Activated T-helper 9 cell treated with anti-CD3 and anti-CD28 coated beads, Interleukin-2, amount 50 U/mL, for 16 hours (primary cell): Measurements from ENCODE around the gene TSPAN5.

Experiments used
- DNase-seq: peaks from one replicate; pipeline ENCODE4 v3.0.0-alpha.2; 2020; ENCODE audit warnings: low read depth

TSPAN5 gene

DNA sequence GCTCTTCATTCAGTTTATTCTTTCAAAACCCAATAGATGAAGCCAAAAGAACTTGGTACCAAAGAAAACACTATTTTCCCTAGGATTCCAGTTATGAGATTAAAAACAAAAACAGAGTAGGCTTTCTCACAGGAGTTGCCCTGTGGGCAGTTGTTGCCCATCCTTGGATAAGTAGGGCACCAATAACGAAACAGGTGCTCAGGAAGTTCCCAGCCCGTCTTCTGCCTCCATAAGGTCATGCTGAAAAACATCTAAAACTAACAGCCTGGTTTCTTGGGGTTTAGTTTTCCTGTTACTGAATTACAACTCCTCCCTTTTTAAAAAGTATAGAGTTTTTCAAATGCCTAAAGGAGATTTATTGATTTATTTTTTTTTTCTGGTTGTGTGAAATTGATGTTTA, 14.7 kb downstream of the TSPAN5 start:
- no peak for DNase-seq

DNA sequence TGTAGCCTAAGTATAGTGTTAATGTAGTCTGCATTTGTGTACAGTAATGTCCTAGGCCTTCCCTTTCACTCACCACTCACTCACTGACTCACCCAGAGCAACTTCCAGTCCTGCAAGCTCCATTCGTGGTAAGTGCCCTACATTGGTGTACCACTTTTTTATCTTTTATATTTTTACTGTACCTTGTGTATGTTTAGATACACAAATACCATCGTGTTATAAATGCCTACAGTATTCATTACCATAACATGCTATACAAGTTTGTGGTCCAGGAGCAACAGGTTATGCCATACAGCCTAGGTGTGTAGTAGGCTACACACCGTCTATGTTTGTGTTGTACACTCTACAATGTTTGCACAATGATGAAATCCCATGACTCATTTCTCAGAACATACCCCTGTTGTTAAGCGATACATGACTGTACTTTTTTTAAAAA, 15.4 kb downstream of the TSPAN5 start:
- DNase-seq = no peak

DNA sequence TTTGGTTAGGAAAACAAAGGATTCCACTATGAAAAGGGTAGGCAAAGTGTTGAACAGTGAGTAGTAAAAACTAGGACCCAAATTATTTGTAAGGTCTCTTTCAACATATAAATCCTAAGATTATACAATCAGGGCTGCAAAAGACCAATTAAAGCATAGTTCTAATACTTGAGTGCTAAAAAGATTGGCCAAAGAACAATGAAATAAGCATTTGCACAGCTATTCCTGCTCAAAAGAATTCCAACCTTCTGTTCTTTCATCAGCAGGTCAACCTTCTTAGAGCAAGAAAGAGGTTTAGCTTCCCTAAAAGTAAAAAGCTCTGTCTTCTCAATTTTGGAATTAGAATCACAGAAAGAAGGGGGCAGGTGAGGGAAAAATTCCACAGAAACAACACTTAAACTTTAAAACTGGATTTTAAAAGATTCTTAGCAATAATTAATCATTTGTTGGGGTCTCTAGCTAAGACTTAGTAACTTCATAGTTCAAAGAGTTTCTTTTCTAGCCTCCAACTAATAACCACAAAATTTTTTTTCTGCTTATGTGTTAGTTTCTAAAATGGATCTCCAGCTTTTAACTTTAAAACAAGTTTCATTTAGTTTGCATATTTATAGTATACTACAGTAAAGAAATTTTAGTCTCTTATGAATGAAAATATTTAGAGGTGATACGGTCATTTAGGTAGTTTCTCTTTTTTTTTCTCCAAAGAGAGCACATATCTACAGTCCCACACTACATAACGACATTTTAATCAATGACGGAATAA, 16.3 kb downstream of the TSPAN5 start:
- DNase-seq = no peak

DNA sequence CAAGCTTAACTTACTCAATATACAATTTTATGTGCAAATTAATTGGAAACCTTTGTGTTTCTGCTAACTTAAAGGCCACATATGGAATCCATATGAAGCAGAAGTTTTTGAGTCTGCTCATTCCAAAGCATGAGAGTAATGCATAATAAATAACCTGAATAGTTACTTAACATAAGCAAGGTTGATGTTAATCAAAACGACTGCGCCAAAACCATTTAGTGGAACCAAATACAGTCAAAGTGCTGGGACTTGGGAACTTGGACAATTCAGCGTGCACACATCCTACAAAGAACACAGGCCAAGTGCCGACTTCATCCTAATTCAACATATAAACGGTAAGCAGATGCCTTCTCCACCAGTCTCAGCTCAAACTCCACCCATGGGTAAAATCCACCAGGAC, 17.0 kb downstream of the TSPAN5 start:
- DNase-seq = no peak

DNA sequence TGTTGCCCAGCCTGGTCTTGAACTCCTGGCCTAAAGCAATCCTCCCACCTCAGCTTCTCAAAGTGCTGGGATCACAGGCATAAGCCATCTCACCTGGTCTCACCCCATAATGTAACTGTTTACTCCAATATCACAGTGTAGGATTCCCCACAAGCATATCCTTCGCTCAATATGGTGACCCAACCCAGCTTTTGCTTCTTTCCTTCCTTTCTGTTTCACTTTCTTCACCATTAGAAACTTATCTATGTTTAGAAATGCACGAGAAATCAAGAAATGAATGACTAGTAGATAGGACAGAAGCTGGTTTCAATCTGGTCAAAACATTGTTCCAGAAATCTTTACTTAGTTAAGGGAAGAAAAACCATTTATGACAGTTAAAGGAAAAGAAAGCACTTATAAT, 18.9 kb downstream of the TSPAN5 start:
- DNase-seq = no peak

DNA sequence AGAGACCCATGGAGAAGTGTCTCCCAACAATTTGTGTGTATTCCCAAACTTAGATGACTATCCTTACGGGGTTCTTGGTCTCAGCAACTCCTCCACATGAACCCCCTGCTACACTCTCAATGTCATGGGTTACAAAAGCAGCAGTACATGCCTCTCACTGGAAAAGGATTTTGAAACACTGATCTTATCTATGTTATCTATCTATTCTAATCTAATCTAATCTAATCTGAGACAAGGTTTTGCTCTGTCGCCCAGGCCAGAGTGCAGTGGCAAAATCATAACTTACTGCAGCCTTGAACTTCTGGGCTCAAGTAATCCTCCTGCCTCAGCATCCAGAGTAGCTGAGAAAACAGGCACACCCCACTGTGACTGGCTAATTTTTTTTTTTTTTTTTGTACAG, 19.3 kb downstream of the TSPAN5 start:
- no peak for DNase-seq

DNA sequence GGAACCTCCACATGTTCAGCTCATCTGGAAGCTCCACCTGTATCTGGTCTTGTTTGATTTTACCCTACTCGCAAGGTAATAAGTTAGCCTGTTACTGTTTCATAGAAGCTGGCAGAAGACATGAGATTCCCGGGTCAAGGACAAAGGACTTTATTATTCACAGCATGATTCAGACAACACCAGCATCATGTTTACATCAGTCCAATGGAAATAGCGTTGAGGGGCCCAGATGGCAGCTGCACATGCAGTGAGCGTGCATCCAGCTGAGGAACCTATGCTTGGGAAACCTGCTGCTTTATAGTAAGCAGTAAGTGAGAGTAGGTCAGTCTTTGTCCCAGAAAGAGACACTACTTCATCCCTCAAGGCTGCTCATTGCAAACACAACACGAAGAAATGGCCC, 19.8 kb downstream of the TSPAN5 start:
- DNase-seq = no peak

DNA sequence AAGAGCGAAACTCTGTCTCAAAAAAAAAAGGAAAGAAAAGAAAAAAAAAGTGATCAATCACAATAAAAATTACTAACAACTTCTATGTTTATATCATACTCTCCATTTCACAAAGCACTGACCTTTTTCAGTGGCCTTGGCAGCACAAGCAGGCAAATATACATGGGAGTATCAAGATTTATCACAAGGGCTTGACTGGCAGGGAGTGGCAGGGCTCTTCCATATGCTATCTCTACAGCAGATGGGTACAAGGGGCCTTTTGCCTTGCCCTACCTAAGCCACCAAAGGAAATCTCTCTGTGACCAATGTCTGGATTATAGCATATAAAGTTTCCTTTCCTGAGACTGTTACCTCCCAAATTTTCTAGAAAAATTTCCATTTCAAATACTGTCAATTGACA, 24.4 kb downstream of the TSPAN5 start:
- DNase-seq = no peak

DNA sequence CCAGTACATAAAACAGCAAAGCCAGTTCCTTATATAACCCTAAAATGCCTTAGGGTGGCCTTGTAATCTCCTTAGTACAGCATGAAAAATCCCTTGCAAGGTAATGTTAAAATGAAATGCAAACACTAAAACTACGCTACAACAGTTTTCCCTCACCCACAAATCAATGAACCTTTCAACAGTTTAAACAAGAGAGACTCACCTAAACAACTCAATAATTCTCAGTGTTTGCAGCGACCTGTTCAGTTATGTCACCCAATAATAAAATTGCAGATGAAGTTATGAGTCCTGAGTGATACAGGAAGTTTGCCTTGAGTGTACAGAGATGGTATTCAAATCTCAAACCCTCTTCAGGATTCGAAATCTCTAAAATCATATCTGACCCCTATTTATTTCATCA, 25.3 kb downstream of the TSPAN5 start:
- no peak for DNase-seq

DNA sequence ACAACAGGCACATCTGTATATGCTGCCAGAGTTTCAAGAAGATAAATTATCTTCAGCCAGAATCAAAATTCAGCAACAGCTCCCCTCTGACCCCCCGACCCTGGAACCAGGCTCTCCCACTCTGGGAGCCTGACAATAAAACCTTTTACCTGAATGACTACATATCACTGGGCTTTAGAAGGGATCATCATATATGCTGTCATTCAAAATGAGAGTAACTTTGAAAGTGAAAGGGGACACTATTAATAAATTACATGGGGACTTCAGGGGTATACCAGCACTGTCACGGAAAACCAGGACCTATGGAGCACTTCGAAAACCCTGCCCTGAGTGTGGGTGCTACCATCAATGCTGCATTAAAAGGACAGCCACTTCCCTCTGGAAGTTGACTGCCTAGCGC, 26.2 kb downstream of the TSPAN5 start:
- DNase-seq = no peak

DNA sequence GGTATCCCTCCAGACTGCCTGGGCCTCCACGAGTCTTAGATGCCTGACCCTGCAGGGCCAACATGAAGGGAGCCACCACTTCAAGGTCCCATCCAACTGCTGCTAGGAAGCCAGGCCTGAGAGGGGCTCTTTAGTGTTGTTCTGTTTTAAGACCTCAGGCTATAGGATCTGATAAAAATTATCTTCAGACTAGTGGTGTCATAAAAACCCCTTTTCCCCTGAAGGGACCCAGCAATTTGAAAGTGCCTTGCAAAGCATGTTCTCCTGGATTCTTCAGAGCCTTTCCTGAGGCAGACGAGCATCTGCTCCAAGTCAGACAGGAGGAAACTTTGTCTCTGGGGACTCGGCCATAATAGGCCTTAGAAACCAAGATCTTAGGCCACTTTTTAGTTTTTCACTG, 26.9 kb downstream of the TSPAN5 start:
- no peak for DNase-seq

DNA sequence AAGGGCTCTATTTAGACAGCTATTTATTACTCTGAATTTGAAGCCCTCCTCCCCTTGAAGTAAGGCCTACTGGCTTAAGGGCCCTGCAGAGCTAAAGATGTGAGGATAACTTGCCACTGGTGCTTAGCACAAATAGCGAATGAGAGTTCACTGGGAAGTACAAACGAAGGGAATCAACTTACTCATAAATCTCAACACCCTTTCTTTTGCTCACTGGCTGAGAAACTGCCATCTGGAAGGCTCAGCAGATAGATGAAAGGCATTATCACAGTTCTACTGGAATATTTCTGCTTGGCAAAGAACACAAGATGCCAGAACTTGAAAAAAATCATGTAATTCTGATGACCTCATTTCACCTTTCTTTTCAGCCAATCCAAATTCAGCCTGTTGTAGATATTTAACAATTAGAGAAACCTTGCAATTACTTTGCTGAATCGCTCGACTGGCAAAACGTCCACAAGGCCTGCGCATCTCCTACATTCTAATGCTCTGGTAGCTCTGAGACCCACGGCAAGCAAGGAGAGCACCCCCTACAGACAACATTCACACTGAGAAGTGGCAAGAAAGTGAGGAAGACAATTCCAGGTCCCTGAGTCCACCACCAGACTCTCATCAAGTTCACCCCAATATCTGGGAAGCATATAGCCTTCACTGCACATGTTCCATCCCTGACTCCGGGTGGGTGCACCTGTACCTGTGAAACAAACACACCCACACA, 27.5 kb downstream of the TSPAN5 start:
- DNase-seq = no peak

DNA sequence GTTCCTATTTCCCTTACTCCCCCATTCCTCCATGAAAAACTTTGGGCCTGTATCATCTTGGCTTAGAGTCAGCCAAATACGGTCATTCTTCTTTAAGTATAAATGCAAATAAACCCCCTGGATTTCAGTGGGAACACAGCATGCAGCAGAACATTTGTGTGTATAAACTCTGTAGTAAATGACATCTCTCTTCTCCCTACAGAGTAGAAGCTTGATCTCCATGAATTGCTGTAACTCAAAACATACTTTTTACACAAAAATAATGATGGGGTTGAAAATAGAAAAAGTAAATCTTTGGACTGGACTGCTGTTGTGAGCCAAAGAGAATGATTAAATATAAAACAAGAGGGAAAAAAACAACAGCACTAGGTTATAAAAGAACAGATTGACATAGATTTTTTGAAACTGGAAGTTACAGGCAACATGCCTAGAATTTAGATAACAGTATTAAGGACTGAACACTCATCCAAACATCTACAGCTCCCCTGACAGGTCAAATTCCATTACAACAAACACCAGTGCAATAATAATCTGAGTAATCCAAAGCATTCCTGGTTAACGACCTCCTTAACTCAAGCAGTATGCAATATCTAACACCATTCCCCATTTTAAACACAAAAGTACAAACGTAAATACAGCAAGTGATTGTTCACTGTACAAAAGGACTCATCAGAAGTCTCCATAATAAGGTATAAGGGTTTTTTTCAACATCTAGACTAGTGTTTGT, 30.7 kb downstream of the TSPAN5 start:
- no peak for DNase-seq

DNA sequence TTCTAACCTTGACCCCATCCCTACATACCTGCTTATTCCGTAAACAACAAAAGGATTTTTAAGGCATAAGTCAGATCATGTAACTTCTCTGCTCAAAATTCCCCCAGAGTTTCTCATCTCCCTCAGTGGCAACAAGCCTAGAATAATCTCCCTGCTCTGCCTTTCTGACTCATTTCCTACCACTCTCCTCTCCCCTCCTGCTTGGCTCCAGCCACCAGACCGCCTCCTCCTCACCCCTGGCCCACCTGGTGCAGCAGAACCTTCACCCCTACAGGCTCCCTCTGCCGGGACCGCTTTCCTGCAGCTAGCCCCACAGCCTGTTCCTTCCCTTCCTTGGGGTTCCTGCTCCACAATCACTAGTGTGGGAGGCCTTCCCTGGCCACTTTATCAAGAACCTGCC, 32.1 kb downstream of the TSPAN5 start:
- DNase-seq = no peak

DNA sequence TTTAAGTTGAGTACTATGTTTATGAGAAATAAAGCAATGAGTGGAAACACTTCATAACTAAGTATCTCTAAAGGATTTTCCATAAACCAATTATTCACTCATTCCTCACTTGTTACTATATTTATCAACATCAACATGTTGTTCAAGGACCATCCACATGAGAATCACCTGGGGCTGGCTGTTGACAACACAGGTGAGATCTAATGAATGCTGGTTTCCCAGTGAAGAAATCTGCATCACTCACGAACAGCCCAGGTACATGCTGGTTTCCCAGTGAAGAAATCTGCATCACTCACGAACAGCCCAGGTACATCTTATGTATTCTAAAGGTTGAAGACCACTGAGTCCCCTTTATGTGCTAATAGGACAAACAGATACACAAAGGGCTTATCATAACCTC, 32.5 kb downstream of the TSPAN5 start:
- DNase-seq = no peak

DNA sequence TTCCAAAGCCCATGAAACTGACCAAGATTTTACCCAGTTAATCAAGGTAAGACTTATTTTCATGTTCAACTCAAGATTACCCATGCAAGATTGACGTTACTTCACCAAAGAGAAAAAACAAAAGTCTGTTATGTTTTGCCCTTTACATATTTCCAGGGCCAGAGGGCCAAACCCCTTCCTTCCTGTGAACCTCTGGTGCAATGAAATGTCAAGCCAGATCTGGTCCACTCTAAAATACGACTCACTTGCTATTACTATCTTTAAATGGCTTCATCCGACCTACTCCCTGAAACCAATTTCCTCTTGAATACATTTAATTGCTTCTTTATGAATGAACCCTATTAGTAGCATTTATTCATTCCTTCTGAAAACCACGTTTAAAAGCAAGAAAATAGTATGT, 33.0 kb downstream of the TSPAN5 start:
- DNase-seq = no peak

DNA sequence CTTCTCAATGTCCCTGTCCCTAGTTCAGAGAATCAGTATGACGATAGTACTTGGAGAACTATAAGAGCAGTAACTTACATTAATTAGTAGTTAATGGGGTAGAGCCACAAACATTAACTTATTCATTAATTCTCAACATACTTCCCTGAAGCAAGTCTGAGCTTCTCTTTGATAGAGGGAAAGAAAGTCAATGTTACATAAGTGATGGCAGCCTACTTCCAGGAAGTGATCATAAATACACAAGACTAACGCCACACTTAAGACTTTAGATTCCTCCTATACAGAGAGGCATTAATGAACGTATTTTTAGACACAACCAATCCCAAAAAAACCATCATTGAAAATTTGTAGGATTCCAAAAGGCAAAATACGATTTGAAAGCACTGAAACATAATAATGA, 33.8 kb downstream of the TSPAN5 start:
- DNase-seq = no peak

DNA sequence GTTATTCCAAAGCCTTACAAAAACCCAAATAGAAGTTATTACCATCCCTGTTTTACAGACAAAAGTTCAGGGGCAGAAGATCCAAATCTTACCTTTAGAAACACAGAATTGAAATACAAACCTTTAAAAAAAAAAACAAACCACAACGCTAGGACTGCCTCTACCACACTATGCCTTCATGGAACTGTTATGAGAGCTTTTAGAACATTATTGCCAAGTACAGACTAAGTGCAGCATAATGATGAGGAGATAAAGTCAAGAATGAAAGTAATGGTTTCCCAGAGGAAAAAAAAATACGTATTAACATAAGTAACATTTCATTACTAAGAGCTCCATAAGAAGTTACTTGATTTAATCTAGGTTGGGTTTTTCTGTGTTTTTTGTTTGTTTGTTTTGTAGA, 34.3 kb downstream of the TSPAN5 start:
- no peak for DNase-seq

DNA sequence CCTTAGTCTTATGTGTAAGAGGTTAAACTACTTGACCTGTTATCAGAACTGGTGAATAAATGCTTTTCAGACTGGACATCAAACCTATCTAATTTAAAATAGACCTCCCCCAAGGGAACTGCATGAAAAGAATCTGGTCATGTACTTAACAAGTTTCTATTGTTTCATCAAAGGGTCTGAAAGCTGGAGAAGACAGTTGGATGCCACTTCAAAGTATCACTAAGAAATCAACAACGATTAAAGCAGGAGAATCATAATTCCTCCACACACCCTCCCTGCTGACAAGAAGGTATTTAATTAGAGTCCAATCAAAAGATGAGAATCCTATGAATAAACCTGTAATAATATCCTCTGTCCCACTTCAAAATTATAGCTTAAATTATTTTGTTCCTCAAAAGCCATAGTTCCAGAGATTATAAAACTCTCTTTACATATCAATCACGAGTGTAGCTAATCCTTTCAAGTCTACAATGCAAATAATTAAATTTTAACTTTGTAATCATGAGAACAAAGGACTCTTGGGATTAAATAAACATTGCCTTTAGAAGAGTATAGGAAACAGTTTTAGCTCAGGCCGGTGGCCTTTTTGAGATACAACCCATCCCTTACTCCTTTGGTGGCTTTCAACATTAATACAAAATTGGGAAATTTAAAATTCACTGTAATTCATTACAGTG, 35.1 kb downstream of the TSPAN5 start:
- DNase-seq = no peak

DNA sequence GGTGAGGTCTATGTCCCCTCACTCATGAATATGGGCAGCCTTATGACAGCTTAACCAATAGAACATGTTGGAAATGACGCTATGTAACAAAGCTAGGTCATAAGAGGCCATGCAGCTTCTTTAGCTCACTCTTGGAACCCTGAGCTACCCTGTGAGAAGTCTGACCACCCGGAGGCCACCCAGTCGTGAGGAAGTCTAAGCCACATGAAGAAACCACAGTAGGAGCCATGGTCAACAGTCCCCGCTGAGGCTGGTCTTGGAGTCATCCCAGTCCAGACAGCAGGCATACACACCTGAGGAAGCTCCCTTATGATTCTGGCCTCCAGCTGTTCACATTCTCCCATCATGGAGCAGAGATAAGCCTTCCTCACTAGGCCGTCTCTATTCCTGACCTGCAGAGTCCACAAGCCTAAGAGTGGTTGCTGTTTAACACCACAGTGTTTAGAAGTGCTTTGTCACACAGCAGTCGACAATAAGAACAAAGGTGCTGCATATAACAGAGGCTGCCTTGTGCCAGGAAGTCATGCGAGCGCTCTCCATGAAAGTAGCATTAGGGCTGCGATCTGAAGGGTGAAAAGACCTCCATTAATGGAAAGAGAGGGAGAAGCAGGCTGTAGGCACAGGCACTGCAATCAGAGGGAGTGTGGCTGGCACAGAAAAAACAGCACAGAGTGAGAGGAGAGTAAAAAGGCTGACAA, 38.2 kb downstream of the TSPAN5 start:
- DNase-seq = no peak

DNA sequence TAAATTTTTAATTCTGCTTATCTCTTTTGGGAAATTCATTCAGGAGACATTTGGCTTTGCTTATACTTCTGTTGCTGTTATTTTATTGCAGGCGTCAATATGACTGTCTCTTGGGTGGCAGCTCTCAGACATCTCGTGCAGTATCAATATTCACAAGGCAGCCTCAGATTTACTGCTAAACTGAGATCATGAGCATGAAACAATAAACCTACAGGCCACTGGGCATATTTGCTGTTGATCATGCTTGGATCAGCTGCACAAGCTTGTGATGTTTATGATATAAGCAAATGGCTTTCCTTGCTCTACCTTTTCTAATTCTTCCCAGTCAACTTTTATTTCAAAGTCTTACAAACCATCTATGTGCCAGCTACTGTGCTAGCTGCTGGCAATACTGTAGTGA, 39.2 kb downstream of the TSPAN5 start:
- DNase-seq = no peak

DNA sequence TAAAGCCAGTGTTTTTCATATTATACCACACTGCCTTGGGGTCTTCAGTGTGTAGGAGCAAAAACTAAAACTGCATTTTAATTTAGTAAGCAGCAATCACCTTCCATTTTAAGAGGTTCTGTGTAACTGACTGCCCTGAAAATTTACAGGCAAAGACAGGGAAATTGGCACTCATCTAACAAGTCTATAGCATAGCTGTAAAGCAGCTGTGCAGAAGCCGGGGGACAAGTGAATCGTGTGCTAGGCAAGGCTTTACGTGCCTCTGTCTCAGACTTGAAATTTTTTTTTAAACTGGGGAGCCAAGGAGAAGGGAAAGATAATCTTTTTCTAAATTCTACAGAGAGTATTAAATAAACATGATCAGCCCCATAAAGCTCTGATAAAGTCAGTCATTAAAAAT, 39.7 kb downstream of the TSPAN5 start:
- DNase-seq = no peak
